Suprapubic skin (tissue), 4 donors: ENCODE data around the gene MYH8. TPM values are rescaled to one million over a fixed set of nuclear protein-coding genes. Genes with fewer than 3 reads are reported as not detected.

Source experiments
- DNase-seq, 2 donors: peaks; one replicate each; pipeline ENCODE4 v3.0.0-alpha.2; 2019; ENCODE audit warnings: low spot score in 2 of 2
- H3K27ac ChIP-seq: fragments of 200-600 bp; sonication (generic); one replicate; pipeline ENCODE4 v1.5.1; 2019
- H3K27me3 ChIP-seq: fragments of 200-600 bp; sonication (generic); one replicate; pipeline ENCODE4 v1.5.1; 2019
- H3K36me3 ChIP-seq: fragments of 200-600 bp; sonication (generic); one replicate; pipeline ENCODE4 v1.5.1; 2019
- H3K4me1 ChIP-seq: fragments of 200-600 bp; sonication (generic); one replicate; pipeline ENCODE4 v1.5.1; 2019
- H3K4me3 ChIP-seq: fragments of 200-600 bp; sonication (generic); one replicate; pipeline ENCODE4 v1.5.1; 2019; ENCODE audit warnings: mild to moderate bottlenecking
- H3K9me3 ChIP-seq: fragments of 200-600 bp; sonication (generic); one replicate; pipeline ENCODE4 v1.5.1; 2019
- EP300 ChIP-seq: sonication (generic); formaldehyde crosslinking; IDR thresholded peaks from one replicate; pipeline ENCODE4 v1.6.1; 2017; ENCODE audit warnings: antibody characterized with exemption
- POLR2A ChIP-seq, 2 donors: fragments of 450-650 bp; IDR thresholded peaks; one replicate each; pipeline ENCODE4 v1.6.1; 2017; ENCODE audit warnings: antibody characterized with exemption in 2 of 2, mild to moderate bottlenecking in 2 of 2, moderate library complexity in 2 of 2
- POLR2AphosphoS5 ChIP-seq, 3 donors: sonication (generic); formaldehyde crosslinking; IDR thresholded peaks; one replicate each; pipeline ENCODE4 v1.6.1; 2017; ENCODE audit warnings: antibody characterized with exemption in 3 of 3
- WGBS: methylation state at CpG from one replicate; pipeline ENCODE4 v1.1.5; 2018; 5-methylcytosine and 5-hydroxymethylcytosine counted together
- total RNA-seq, 4 donors: library from RNA; depleted of rRNA; stranded (reverse); fragments of >200 nt; gene quantifications; one replicate each; pipeline ENCODE4 v1.1.0, GENCODE V29; 2016
- TF ChIP-seq, protein P1 (sequence below), 2 donors: fragments of 200-600 bp in 1 of 2; fragments of 450-650 bp in 1 of 2; sonication (generic) in 1 of 2; IDR thresholded peaks; one replicate each; pipeline ENCODE4 v1.5.1; 2016 to 2019; ENCODE audit warnings: antibody characterized with exemption in 2 of 2, mild to moderate bottlenecking in 1 of 2, moderate library complexity in 1 of 2

Gene MYH8
- total RNA-seq, 4 donors from 2014 or later = not detected

DNA sequence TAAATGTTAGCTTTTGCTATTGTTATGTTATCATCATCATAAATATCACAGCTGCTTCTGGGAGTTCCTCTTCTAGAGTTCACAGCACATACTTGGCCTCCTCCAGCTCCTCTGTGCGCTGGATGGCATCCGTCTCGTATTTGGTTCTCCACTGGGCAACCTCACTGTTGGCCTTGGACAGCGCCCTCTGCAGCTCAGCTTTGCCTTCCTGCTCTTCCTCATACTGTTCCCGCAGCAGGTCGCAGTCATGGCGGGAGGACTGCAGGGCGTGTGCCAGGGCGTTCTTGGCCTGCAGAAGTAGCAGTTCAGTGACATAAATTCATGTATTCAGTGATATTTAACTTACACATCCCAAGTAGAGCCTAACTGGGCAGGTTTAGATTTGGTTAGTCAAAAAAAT lies 23.4 kb downstream of the MYH8 start:
- H3K4me1 ChIP-seq = no peaks in the 10 kb centered on the region
- no peak for DNase-seq
- no peaks in the 10 kb centered on the region for H3K27me3 ChIP-seq
- WGBS = 73% methylated on average over 9 of the region's 9 CpGs
- no peak overlapping the region for H3K27ac ChIP-seq
- TF ChIP-seq POLR2A (IDR thresholded peaks at IDR 0.05) (no peak), EP300 (no peak), POLR2AphosphoS5 (IDR thresholded peaks at IDR 0.05) (no peak)
- TF ChIP-seq, protein P1, sequence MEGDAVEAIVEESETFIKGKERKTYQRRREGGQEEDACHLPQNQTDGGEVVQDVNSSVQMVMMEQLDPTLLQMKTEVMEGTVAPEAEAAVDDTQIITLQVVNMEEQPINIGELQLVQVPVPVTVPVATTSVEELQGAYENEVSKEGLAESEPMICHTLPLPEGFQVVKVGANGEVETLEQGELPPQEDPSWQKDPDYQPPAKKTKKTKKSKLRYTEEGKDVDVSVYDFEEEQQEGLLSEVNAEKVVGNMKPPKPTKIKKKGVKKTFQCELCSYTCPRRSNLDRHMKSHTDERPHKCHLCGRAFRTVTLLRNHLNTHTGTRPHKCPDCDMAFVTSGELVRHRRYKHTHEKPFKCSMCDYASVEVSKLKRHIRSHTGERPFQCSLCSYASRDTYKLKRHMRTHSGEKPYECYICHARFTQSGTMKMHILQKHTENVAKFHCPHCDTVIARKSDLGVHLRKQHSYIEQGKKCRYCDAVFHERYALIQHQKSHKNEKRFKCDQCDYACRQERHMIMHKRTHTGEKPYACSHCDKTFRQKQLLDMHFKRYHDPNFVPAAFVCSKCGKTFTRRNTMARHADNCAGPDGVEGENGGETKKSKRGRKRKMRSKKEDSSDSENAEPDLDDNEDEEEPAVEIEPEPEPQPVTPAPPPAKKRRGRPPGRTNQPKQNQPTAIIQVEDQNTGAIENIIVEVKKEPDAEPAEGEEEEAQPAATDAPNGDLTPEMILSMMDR (IDR thresholded peaks at IDR 0.05) = no peak
- H3K36me3 ChIP-seq = no peaks in the 10 kb centered on the region
- no peak overlapping the region for H3K4me3 ChIP-seq
- no peaks in the 10 kb centered on the region for H3K9me3 ChIP-seq

DNA sequence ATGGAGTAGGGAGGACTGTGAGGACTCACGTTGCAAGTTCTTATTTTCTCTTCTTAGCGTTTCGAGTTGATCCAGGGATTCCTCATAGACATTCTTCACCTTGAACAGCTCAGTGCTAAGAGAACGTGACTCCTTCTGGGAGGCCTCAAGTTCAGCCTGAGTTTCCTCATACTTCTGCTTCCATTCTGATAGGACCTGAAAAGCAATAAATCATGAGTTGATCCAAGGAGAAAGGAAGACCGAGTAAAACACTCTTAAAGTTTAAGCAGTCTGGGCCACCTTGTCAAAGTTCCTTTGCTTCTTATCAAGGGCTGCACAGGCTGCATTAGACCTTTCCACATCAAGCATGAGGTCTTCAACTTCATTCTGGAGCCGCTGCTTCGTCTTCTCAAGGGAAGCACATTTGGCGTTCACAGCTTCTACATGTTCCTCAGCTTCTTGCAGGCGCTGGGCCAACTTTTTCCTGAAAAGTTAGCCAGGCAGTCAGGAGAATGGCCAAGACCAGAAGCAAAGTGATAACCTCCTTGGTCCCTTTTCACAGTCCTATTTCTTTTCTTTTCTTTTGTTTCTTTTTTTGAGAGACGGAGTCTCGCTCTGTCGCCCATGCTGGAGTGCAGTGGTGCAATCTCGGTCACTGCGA lies 25.1 kb downstream of the MYH8 start:
- no peaks in the 10 kb centered on the region for H3K4me1 ChIP-seq
- TF ChIP-seq POLR2A (IDR thresholded peaks at IDR 0.05) (no peak), EP300 (no peak)
- TF ChIP-seq, protein P1 (IDR thresholded peaks at IDR 0.05) = no peak
- no peaks in the 10 kb centered on the region for H3K36me3 ChIP-seq
- H3K4me3 ChIP-seq = no peak overlapping the region
- no peak overlapping the region for H3K27ac ChIP-seq
- WGBS = 71% methylated on average over 14 of the region's 14 CpGs
- no peaks in the 10 kb centered on the region for H3K9me3 ChIP-seq
- DNase-seq = no peak
- no peaks in the 10 kb centered on the region for H3K27me3 ChIP-seq

DNA sequence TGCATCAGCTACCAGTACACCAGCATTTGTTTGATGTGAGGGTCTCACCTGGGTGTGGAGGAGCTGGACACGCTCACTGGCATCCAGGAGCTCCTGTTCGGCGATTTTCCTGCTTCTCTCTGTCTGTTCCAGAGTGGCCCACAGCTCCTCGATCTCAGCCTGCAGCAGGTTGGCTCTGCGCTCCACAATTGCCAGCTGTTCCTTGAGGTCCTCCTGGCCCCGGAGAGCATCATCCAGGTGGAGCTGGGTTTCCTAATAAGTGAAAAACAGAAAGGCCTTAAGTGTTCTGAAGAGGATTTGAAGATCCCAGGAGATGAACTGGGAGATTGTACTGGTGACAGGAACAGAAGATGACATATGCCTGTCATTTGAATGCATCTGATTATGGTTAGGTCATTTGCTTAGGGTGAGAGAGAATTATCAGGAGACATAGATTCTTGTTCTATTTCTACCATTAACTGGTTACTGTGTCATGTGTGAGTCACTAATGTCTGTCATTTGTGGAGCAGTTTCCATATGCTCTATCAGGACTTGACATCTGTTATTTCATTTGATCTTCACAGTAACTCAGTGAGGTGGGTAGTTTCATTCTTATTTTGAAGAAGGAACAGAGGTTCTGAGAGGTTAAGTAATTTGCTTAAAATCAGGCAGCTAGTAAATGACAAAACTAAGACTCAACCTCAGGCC lies 27.4 kb downstream of the MYH8 start:
- Histone ChIP-seq H3K4me1 (no peaks in the 10 kb centered on the region), H3K36me3 (no peaks in the 10 kb centered on the region), H3K4me3 (no peak overlapping the region), H3K9me3 (no peaks in the 10 kb centered on the region), H3K27ac (no peak overlapping the region), H3K27me3 (no peaks in the 10 kb centered on the region)
- TF ChIP-seq POLR2AphosphoS5 (IDR thresholded peaks at IDR 0.05) (no peak), POLR2A (IDR thresholded peaks at IDR 0.05) (no peak), EP300 (no peak)
- TF ChIP-seq, protein P1 (IDR thresholded peaks at IDR 0.05) = no peak
- DNase-seq = no peak
- WGBS = 91% methylated on average over 6 of the region's 6 CpGs

DNA sequence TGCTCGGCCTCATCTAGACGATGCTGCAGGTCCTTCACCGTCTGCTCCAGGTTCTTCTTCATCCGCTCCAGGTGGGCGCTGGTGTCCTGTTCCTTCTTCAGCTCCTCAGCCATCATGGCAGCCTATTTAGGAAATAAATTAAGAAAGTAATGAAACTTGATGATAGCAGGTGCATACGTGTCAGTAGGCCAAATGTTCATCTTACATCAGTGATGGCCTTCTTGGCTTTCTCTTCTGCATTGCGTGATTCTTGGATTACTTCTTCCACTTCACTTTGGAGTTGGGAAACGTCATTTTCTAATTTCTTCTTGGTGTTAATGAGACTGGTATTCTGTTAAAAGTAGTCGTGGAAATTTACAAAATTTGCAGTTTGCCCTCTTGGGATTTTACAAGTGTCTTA lies 28.9 kb downstream of the MYH8 start:
- no peaks in the 10 kb centered on the region for H3K9me3 ChIP-seq
- no peak overlapping the region for H3K27ac ChIP-seq
- no peak for DNase-seq
- 84% methylated on average over 9 of the region's 9 CpGs for WGBS
- no peaks in the 10 kb centered on the region for H3K27me3 ChIP-seq
- TF ChIP-seq, protein P1 (IDR thresholded peaks at IDR 0.05) = no peak
- TF ChIP-seq POLR2A (IDR thresholded peaks at IDR 0.05) (no peak), POLR2AphosphoS5 (IDR thresholded peaks at IDR 0.05) (no peak), EP300 (no peak)
- no peaks in the 10 kb centered on the region for H3K4me1 ChIP-seq
- H3K4me3 ChIP-seq = no peak overlapping the region
- no peaks in the 10 kb centered on the region for H3K36me3 ChIP-seq

DNA sequence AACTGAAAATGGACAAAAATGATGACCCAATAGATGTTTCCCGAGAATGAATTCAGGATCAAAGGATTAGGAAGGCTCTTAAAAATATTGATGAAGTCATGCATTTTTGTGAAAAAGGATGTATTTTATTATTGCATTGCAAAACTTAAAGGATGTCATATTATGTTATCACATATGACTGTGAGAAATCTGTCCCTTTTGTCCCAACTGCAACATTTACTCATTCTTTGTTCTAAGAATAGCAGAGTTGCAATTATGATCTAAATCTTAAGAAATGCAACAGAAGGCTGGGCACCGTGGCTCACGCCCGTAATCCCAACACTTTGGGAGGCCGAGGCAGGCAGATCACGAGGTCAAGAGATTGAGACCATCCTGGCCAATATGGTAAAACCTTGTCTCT lies 35.9 kb downstream of the MYH8 start:
- WGBS = 64% methylated on average over 6 of the region's 6 CpGs
- no peaks in the 10 kb centered on the region for H3K9me3 ChIP-seq
- no peak overlapping the region for H3K4me3 ChIP-seq
- no peaks in the 10 kb centered on the region for H3K36me3 ChIP-seq
- H3K27me3 ChIP-seq = peaks cover 5% of the 10 kb centered on the region
- TF ChIP-seq, protein P1 (IDR thresholded peaks at IDR 0.05) = no peak
- TF ChIP-seq POLR2AphosphoS5 (IDR thresholded peaks at IDR 0.05) (no peak), POLR2A (IDR thresholded peaks at IDR 0.05) (no peak), EP300 (no peak)
- H3K4me1 ChIP-seq = no peaks in the 10 kb centered on the region
- DNase-seq = no peak
- no peak overlapping the region for H3K27ac ChIP-seq
